Femur (tissue), 1 donor: ENCODE data around the gene LBR.
A peak's percentile ranks its signal among the peaks of the same experiment; 100 is the strongest.

Experiments
- DNase-seq: peaks from one replicate; pipeline ENCODE4 v3.0.0-alpha.2; 2017

Gene LBR

DNA sequence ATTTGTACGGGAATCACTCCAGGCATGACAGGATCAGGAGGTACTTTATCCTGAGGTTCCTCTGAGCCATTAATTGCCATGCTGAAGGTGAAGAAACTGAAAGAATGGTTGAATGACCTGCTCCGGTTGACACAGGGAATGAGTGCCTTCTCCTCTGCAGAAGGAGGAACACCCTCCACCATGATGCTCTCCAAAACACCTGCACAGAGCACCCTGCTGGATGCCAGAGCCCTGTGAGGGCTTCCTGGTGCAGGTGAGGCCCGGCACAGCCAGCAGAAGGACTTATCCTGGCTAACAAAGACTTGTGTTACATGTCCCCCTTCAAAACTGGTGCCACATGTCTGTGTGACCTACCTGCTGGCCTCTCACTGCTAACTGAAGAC lies 14.3 kb upstream of the LBR start:
- DNase-seq = no peak

DNA sequence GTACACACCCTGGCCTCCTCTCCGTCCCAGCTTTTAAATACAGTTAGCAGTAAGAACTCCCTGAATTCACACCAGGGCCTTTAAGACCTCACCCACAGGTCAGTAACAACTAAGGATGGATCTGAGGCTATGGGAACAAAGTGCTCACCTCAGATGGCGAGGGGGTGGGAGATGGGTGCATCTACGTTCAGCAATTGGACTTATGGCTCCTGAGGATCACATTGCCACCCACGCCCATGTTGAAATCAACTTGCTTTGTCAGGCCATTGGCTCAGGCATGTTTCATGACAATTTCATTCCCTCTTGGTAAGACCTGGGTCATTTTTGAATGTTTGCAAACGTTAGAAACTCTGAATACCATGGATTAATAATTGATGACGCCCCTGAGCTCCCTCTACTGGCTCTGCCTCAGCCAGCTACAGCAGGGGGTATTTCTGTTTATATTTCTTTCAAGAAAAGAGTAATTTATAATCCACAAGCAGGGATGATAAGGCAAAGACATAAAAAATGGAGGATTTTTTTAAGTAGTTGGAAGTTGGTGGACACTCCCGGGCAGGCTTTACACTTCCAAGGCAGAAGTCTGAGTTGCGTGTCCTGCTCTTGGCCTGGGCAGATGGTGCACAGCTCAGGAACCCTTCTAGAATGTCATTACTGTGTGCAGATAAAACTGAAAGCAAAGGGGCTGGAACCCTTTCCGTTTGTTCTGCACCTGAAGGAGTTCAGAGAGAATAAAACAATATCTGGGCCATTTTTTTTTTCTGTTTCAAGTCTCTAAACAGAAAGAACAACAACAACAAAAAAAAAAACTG lies 13.7 kb upstream of the LBR start:
- DNase-seq = no peak

DNA sequence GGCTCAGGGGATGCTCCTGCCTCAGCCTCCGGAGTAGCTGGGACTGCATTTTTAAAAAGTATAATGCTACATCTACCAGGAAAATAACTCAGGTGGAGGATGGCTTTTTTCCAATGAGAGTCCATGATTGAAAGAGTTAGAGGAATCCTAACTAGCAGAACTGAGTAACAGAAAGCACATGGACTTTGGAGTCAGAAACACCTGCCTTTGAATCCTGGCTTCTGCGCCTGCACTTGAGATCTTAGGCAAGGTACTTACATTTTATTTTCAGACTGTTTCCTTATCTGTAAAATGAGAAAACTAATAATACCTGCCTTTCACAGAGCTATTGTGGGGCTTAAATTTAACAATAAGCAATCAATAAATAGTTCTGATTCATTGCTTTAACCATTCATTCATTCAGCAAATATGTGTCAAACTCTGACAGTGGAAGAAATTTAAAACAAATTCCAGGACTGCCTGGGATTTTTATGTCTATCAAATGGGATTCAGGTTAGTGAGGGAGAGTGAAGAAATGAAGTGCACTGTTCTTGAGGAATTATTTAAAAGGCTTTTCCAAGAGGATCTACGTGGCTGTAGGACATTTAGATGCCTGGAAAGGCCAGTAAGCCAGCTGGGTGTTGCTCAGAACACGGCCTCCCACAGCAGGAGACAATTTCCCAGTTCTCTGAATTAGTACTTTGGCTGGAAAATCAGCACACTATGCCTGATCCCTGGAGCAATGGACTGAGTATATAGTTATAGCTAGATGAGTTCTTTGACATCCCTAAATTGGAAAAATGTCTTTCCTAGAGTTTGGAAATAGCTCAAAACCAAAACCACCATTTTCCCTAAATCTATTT lies 12.8 kb upstream of the LBR start:
- no peak for DNase-seq

DNA sequence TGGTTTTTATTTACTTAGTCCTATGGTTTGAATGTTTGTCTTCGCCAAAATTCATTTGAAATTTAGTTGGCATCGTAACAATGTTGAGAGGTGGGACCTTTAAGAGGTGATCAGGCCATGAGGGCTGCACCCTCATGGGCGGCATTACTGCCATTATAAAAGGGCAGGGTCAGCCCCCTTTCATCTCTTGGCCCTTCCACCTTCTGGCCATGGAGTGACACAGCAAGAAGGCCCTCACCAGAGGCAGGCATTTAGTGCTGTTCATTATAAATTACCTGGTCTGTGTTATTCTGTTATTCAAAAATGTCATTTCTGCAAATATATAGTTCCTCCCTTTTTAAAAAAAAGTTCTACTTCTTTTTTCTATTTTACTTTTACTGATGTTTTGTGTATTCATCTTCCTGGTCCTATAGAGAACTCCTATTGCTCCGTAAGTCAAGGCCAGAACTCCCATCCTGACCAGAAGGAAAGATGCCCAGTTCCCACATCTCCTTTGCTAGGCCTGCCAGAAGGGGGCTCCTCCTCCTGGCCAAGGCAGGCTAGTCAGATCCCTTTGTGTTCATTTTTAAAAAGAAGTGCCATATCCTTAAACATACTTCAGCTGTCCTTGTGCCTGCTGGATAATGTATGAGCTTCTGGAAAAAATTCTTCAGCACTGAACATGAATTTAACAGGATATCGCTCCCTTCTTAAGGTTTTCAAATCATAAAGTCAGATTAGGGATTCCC lies 10.0 kb upstream of the LBR start:
- no peak for DNase-seq

DNA sequence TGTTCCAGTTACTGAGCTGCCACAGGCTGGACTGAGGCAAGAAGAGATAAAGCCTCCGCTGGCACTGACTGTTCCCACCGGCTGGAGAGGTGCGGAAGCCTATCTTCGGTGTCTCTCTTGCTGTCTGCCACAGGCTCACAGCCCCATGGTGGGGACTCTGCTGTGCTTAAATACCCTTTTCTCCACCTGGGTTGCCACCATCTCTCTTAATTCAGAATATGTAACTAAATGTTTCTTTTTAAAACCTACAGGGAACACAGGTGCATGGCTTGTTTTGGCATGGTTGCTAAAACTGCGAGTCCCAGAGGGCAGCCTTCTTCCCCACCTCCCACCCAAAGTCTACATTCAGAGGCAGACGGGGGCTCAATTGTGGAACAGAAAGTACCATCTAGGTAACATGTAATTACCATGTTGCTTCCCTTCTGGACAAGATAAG lies 8.1 kb upstream of the LBR start:
- no peak for DNase-seq

DNA sequence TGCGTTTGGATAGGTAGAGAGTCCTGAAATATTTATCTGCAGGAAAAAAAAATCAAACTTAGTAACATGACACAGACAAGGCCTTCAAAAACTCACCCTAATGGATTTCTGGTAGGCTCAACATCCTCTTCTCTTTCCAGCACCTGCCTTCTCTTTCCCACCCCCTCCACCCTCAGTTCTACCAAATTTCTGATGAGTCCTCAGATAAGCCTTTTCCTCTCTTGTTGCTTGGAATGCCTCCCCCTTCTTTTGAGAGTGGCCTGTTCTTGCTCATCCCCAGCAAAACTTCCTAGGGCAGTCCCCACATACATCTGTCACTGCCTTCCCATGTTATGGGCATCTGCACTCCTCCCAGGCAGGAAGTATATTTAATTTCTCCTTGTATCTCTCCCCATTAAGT lies 7.6 kb upstream of the LBR start:
- DNase-seq = no peak

DNA sequence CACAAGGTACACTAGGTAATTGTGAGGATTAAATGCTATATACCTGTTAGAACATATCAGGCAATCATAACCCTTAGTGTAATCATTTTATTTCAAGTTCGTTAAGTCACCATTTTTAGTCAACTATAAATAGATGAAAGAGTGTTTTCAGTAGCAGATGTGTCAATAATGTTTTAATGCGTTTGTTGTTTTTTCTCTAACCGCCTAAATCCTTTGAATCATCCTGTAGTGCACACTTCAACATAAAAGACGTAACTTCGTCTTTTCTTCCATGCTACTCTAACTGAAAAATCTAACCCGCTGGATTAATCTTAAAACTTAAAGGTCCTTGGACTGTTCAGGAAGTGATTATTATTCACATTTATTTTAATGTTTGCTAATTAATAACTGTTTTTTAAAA lies 7.2 kb upstream of the LBR start:
- DNase-seq = no peak

DNA sequence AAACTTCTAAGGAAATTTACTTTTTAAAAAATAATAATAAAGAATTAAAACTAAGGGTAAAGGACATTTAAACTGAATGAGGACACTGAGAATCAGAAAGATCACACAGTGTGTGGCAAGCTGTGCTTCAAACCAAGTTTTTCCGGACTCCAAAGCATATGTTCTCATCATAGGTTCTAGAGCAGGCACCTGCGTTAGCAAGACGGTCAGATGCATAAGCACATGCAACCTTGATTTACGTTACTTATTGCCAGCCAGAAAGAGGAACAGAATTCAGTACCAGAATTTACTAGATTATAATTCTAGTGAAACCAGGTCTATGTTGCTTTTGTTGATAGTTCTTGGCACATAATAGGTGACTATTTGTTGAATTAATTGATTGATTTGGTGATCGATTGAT lies 6.2 kb upstream of the LBR start:
- no peak for DNase-seq

DNA sequence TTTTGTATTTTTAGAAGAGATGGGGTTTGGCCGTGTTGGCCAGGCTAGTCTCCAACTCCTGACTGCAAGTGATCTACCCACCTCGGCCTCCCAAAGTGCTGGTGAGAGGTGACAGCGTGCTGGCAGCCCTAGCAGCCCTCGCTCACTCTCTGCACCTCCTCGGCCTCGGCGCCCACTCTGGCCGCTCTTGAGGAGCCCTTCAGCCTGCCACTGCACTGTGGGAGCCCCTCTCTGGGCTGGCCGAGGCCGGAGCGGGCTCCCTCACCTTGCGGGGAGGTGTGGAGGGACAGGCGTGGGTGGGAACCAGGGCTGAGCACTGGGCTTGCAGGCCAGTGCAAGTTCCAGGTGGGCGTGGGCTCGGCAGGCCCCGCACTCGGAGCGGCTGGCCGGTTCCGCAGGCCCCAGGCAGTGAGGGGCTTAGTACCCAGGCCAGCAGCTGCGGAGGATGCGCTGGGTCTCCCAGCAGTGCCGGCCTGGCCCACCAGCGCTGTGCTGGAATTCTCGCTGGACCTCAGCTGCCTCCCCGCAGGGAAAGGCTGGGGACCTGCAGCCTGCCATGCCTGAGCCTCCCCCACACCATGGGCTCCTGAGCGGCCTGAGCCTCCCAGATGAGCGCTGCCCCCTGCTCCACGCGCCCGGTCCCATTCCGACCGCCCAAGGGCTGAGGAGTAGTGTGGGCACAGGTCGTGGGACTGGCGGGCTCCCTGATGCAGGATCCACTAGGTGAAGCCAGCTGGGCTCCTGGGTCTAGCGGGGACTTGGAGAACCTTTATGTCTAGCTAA lies 3.4 kb upstream of the LBR start:
- no peak for DNase-seq

DNA sequence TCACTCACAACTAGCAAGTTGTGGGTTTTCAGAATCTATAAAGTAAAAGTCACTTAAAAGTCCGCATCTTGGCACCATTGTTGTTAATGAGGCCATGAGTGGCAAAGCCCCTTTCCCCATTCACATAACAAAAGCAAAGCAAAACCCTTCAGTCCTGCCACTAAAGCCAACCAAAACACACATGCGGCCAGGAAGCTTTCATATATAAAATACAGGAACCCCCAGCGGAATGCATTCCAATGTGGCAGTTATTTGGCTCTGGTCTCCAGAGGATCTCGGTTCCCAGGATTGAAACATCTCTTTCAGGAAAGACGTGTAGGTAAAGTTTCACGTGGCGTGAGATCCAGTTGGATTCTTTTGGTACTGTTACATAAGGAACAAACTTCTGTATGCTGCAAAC lies 2.5 kb upstream of the LBR start:
- DNase-seq = no peak

DNA sequence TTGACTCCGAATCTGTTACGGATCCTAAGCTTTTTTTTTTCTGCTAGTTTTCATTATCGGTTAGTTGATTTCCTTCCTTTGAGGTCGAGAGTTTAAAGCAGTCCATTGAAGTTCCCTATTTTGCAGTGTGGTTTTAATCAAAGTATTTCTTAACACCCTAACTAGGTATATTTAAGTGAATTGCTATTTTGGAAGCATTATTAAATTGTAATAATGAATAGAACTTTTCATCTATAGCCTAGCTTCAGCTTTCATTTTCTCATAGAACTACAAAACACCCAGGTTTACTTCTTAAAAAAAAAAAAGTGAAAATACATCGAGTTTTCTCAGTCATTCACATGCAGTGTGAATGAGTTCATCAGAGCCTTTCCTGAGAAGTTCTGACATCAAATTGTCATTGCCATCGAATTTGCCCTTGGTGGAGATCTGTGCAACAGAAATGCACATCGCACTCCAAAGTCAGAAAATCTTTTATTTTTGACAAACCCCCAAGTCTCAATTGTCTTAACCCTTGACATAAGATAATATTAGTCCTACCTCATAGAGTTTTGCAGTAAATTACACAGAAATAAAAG lies 1.1 kb upstream of the LBR start:
- DNase-seq = no peak

DNA sequence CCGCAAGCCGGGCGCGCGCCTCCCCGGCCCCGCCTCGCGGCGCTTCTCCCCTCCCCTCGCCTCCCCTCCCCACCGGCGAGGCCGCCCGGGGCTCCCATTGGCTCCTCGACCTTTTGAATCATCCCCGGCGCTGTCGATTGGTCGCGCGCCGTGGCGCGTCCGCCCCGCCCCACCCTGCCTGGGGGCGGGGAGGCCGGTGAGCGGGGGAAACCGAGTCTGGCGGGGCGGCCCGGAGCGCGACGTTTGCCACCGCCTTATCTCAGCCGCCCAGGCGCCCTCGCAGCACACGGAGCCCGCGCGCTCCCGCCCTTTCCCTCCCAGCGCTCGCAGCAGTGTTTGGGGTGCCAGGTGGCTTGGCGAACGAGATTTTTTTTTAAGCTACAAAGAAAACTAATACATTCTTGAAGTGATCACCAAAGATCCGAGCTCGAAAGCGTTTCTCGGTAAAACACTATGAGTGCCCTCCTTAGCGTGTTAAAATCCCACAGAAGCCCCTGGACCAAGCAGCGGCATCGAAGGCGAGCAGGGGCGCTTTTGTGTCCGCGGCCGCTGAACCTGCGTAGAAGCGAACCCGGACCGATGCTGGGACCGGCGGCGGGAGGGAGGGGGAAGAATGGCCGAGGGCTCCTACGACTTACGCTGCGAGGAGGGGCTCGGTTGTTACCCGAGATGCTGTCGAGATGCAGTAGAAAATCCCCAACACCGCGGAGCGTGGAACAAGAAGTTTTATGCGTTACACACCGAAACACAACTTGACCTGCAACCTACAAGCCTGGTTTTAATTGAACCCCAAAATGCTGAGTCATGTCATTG lies 436 bp upstream of the LBR start:
- peak; percentile 96 for DNase-seq

DNA sequence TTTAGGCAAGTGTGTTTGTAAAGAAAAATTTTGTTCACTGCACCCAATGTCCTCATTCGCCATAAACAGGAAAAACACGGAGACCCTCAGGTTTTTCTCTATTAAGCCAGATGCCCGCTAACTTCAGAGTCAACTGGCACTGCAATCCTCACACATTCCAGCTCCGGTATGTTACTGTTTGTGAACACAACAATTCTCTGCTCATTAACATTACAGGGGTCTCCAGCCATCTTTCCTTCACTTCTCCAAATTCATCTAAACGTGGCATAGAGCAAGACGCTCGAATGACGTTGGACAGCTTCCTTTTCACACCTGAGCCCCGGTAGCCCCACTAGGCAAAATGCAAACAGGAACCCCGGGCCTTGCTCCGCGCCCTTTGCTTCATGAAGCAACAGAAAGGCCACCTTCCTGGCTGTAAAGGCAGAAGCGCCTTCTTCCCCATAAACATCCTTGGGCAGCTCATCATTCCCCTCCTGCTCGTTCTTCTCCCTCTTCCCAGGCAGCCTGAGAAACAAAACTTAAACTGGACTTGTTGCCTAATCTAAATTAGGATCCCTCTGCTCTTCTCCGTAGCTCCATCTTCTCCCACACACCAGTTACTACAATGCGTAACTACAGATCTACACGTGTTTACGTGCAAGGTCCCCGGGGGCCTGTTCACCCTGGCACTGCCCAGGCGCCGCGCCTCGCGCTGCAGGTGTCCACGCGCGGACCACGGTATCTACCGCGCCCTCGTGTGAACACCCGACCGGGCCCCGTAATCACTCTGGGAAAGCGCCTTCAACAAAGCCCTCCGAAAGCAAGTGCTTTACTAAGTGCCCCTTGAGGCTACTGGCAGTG lies 1.2 kb downstream of the LBR start:
- DNase-seq = peak; percentile 49

DNA sequence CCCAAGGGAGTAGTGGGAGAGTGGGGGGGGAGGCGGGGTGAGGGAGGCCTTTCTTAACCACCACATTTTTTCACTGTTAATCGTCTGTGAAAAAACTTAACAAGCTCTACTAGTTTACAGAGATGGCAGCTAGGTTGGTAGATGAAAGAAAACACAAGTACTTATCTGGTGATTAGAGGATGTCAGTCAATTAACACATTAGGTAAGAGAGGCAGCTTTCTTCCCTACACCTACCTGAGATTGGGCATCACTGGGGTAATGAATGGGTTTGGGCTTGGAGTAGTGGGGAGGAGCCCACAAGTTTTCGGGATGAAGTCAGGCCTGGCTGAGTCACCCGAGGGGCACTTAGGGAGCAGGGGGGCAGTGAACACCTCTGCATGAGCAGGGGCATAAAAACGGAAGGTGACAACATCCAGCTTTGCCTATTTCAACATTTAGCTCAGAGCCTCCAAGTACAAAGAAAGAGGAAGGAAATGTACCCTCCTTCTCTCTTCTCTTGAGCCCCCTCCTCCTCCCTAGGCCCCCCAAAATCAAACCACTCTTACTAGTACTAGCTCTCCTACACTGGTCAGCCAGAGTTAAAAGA lies 2.5 kb downstream of the LBR start:
- DNase-seq = no peak

DNA sequence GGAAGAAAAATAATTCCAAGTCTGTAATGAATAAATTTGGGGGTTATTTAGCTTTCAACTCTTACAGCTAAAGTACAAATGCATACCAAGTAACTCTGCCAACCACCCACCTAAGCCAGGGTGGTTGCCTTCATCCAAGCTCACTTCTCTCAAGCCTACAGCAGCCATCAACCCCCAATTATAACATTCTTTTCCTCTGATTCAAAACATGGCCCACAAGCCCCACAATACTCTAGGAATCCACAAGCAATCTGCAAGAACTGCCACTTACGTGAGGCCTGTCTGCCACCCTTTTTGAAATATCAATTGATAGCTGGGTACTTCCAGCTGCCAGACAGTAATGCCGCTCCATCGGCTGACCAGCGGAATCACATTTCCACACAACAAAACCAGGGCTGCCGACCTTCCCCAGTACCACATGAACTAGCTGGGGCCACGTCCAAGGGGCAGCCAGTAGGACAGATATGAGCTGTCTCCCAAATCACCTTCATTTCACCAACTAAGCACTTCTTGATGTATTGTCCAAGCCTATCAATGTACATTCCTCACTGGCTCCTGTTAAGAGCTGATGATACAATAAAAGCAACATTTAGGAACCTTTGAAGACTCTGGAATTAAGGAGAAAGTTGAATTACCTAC lies 3.2 kb downstream of the LBR start:
- DNase-seq = no peak

DNA sequence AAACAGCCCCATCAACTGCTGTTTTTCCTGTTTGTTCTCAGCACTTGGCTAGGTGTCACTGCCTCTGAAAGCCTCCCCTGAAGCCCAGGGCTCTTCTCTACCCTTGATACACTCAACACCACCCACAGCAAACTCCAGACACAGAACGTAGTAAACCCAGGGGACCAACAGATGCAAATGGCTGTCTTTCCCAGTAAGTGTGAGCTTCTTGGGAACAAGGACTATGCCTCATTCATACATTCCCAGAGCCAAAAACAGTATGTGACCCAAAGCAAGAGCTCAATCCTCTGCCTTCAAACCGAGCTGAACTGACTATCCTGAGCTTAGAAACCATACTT lies 4.4 kb downstream of the LBR start:
- no peak for DNase-seq

DNA sequence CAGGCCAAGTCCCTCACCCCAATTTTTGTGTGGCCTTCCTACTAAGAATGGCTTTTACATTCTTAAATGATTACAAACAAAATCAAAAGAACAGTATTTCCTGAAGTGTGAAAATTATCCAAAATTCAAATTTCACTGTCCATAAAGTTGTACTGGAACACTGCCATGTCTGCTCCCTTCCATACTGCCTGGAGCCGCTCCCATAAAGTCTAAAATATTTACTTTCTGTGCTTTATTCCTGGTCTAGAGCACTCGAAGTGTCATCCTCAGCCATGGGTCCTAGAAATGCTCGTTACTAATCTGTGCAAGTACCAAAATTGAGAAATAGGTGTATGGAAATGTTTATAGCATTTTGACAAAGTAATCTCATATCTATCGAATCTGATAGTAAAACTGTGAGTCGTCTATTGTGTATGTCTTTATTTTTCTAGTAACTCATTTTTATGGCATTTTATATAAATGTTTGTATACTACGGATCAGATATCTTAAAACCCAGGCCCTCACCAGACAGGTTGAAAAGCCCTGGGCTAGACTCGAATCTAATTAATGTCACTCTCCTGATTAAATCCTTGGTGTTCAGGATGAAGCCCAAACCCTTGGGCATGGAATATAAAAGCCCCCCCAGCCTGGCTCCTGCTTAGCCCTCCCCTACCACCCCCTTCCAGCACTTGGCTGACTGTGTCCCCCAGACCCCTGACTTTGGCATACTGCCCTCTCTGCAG lies 4.9 kb downstream of the LBR start:
- DNase-seq = no peak

DNA sequence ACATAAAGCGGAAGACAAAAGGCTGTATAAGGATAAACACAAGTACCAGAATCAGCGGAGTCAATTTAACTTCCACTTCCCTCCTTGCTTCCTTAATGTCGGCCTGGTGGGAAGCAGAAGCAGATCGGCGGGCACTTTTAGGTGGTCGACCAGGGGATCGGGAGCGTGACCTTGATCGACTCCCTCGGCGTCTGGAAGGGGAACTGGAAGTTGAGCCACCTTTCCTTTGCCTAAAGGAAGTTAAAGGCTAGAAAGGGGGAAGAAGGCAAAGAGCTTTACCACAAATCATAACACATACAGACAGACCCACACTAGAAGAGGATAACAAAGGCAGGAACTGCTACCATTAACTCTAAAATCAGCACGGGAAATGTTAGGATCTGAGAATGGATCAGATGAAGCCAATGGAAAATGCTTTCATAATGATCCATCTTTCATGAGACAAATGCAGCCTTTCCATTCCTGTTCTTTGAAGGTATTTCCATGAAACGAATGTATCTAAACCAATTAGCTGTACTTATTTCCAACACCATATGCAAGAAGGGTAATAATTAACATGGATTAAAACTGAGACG lies 5.7 kb downstream of the LBR start:
- DNase-seq = no peak

DNA sequence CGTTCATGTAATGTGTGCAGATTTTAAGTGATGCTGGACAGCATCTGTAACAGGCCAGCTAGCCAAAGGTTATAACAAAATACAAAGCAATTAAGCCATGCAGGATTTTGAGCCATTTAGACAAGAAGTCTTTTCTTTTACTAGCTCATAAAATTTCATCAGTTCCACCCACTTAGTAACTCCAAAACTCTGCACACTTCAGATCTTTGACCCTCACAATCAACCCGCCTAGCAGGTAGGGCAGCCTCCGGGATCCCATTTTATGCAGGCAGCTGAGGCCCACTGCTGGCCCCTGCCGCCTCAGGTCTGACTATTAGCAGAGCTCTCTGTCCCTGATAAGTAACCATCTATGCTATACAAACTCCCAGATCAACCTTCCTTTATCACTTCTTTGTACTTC lies 9.2 kb downstream of the LBR start:
- DNase-seq = no peak
